SU-DHL-6 (cell line): Measurements from ENCODE around the gene CCDC187.

ENCODE experiments used
- EZH2phosphoT487 ChIP-seq: fragments of 200-600 bp; sonication (generic), shearing (Covaris generic); conservative IDR thresholded peaks from 2 replicates; pipeline ENCODE4 v1.6.1; 2018; ENCODE audit warnings: mild to moderate bottlenecking, antibody characterized with exemption, low read length, moderate library complexity, mixed read lengths
- TF ChIP-seq, protein P1 (sequence below): fragments of 200-600 bp; sonication (generic); IDR thresholded peaks from one replicate; pipeline ENCODE4 v1.5.1; 2017; ENCODE audit warnings: antibody characterized with exemption, mild to moderate bottlenecking, low read length, moderate library complexity; ENCODE audit not compliant: insufficient read depth, poor library complexity, severe bottlenecking

GRCh38 chr9:136343884-136344269, 40.0 kb upstream of the CCDC187 start:
- TF ChIP-seq, protein P1, sequence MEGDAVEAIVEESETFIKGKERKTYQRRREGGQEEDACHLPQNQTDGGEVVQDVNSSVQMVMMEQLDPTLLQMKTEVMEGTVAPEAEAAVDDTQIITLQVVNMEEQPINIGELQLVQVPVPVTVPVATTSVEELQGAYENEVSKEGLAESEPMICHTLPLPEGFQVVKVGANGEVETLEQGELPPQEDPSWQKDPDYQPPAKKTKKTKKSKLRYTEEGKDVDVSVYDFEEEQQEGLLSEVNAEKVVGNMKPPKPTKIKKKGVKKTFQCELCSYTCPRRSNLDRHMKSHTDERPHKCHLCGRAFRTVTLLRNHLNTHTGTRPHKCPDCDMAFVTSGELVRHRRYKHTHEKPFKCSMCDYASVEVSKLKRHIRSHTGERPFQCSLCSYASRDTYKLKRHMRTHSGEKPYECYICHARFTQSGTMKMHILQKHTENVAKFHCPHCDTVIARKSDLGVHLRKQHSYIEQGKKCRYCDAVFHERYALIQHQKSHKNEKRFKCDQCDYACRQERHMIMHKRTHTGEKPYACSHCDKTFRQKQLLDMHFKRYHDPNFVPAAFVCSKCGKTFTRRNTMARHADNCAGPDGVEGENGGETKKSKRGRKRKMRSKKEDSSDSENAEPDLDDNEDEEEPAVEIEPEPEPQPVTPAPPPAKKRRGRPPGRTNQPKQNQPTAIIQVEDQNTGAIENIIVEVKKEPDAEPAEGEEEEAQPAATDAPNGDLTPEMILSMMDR, result no peak
- TF ChIP-seq EZH2phosphoT487, result no peak
